Measurements from ENCODE around the gene LRRN4CL.
"Not testable (repeated sequence)": the region's sequence is repeated elsewhere in the genome, so short reads cannot be mapped to it uniquely, and the experiment has no call there.

LRRN4CL gene
- total RNA-seq = 0 to 0.94 reads per million in 2 donors

GRCh38 chr11:62689421-62690183 is at the start of gene LRRN4CL:
Gene LRRN4CL (minus strand): TSS chr11:62689530. CDS start chr11:62688508, 1,022 bp downstream.
- no peak for DNase-seq

- DNase-seq = no peak
Observed at GRCh38 chr11:62737196-62737595, 47.9 kb upstream of the LRRN4CL start.

GRCh38 chr11:62732830-62733229 is 43.5 kb upstream of the LRRN4CL start:
- peak in 1 of 5 experiments; percentile 60 for DNase-seq

- DNase-seq = not testable (repeated sequence)
Observed at GRCh38 chr11:62730076-62730475, 40.7 kb upstream of the LRRN4CL start.

GRCh38 chr11:62728171-62728988 is 39.0 kb upstream of the LRRN4CL start, which contains the start of gene TTC9C:
Gene TTC9C (plus strand): TSS chr11:62728486. CDS start chr11:62728849, 363 bp downstream.
- peak; percentile 63 to 92 (median 76) for DNase-seq

- peak; percentile 50 to 98 (median 79) for DNase-seq
Observed at GRCh38 chr11:62727872-62728170, 38.5 kb upstream of the LRRN4CL start.

- DNase-seq = peak; percentile 95 to 100 (median 98)
Observed at GRCh38 chr11:62727165-62727871, 38.0 kb upstream of the LRRN4CL start, which contains the start of gene HNRNPUL2. Gene HNRNPUL2 (minus strand): TSS chr11:62727457. CDS start chr11:62727156, 301 bp downstream.

GRCh38 chr11:62726915-62727164 is 37.5 kb upstream of the LRRN4CL start:
- DNase-seq = no peak

- DNase-seq = no peak
Observed at GRCh38 chr11:62726156-62726914, 37.0 kb upstream of the LRRN4CL start.

GRCh38 chr11:62725646-62726045 is 36.3 kb upstream of the LRRN4CL start:
- DNase-seq = no peak

GRCh38 chr11:62724171-62724570 is 34.8 kb upstream of the LRRN4CL start:
- no peak for DNase-seq

- DNase-seq = no peak
Observed at GRCh38 chr11:62721994-62722393, 32.7 kb upstream of the LRRN4CL start.

GRCh38 chr11:62719302-62719978 is 30.1 kb upstream of the LRRN4CL start:
- DNase-seq = no peak

- no peak for DNase-seq
Observed at GRCh38 chr11:62716816-62717215, 27.5 kb upstream of the LRRN4CL start.

GRCh38 chr11:62716206-62716605 is 26.9 kb upstream of the LRRN4CL start:
- DNase-seq = no peak

GRCh38 chr11:62715150-62716130 is 26.1 kb upstream of the LRRN4CL start:
- DNase-seq = no peak

- no peak for DNase-seq
Observed at GRCh38 chr11:62713343-62713742, 24.0 kb upstream of the LRRN4CL start.

GRCh38 chr11:62712861-62713260 is 23.5 kb upstream of the LRRN4CL start:
- peak in 1 of 5 experiments; percentile 66 for DNase-seq

- no peak for DNase-seq
Observed at GRCh38 chr11:62712276-62712812, 23.0 kb upstream of the LRRN4CL start.

- DNase-seq = no peak
Observed at GRCh38 chr11:62710001-62710345, 20.6 kb upstream of the LRRN4CL start.
